T47D (cell line): Measurements from ENCODE around the gene DYNLRB1.

Source experiments
- DNase-seq, 2 experiments: peaks; one replicate each; pipeline versions ENCODE4 v3.0.0 to v3.0.0-alpha.2; 2011 to 2012; ENCODE audit warnings: low read depth in 1 of 2, low spot score in 1 of 2
- JUND ChIP-seq: IDR thresholded peaks from 2 replicates; pipeline ENCODE4 v1.6.1; 2012; ENCODE audit warnings: low read depth
- in situ Hi-C: cut with HindIII; loops from 2 replicates; pipeline ENCODE4 v1.10.0; 2016; ENCODE audit warnings: low sequenced_read_pairs, low pct_unique_long_range_greater_than_20kb

DYNLRB1 gene

DNA sequence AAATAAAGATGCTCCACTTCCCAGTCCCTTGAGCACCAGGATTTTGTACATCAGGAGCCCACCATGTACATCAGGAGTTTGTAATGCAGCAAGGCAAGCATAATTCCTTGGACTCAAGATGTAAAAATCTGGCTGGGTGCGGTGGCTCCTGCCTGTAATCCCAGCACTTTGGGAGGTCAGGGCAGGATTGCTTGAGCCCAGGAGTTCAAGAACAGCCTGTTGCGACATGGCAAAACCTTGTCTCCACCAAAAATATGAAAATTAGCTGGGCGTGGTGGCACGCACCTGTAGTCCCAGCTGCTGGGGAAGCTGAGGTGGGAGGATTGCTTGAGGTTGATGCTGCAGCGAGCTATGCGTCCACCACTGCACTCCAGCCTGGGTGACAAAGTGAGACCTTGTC lies 26.2 kb downstream of the DYNLRB1 start:
- in situ Hi-C loops: no loop called here
- no peak for TF ChIP-seq JUND
- DNase-seq: no peak

DNA sequence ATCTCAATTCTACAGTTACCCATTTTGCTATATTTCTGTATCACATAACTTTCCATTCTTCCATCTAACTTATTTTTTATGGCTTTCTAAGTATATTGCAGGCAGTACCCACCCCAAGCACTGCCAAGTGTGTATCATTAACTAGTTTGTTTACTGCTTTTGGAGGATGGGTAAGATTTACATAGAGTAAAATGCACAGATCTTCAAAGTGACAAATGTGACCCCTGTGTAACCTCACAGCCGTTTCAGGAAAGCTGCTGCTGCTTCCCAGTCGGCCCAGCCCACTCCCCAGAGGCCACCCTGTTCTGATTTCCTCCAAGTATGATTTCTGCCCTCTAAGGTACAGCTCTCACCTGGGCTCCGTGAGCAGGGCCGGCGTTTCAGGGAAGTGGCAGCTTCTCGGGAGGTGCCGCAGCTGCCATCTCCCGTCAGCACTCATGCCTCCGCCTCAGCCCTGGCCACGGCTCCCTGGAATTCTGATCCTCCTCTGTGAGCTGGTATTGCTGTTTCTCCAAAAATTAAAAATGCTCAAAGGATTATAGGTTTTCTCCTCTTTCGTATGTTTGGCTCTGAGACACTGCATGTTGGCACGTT lies 27.3 kb downstream of the DYNLRB1 start:
- no peak for TF ChIP-seq JUND
- in situ Hi-C loops: no loop called here
- DNase-seq: no peak

DNA sequence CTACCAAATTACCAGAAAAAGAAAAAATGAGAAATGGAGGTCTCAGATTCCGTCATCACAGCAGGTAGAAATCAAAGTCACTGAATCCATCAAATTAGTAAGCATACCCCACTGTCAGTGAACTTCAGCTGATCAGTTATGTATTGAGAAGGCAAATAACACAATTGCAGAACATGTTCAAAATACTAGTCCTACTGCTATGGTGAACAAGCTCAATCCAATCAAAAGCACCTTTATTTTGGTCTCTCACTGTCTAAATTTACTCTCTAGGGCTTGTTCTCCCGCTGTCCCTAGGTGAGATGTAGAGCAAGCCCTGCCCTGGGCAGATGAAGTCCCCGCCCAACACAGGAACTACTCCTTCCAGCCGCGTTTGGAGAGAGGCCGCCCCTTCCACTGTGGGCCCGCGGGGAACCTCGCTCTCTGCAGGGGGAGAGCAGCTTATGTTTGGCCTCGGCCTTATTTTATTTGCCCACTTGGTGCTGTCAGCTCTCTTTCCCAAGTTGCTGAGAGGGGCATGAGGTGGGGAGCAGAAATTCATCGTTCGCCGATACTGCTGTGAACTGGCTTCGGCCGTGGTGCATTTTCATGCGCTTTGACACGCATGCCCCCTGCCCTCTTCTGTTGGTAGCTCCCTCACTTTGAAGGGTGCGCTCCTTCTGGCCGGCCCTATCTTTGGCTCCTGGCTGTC lies 28.0 kb downstream of the DYNLRB1 start:
- TF ChIP-seq JUND: no peak
- no peak for DNase-seq
- in situ Hi-C loops: no loop called here

DNA sequence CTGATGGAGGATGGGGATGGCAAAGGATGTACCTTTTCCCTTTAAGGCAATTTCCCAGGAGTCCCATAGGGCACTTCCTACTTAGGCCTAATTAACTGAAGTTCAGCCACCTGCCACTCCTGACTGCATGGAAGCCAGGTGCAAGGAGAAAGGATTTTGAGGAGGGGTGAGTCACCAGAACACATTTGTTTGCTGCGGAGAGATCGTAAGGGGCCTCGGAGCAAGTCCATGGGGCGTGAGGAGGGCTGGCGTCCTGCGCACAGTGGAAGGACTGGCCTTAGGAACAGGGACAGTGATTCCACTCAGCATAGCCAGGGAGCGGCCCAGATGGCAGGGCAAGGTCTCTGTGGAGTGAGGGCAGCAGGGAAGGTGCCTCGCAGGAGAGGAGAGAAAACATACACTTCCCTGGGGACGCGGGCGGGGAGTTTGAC lies 30.5 kb downstream of the DYNLRB1 start:
- in situ Hi-C loops: no loop called here
- TF ChIP-seq JUND: no peak
- no peak for DNase-seq

DNA sequence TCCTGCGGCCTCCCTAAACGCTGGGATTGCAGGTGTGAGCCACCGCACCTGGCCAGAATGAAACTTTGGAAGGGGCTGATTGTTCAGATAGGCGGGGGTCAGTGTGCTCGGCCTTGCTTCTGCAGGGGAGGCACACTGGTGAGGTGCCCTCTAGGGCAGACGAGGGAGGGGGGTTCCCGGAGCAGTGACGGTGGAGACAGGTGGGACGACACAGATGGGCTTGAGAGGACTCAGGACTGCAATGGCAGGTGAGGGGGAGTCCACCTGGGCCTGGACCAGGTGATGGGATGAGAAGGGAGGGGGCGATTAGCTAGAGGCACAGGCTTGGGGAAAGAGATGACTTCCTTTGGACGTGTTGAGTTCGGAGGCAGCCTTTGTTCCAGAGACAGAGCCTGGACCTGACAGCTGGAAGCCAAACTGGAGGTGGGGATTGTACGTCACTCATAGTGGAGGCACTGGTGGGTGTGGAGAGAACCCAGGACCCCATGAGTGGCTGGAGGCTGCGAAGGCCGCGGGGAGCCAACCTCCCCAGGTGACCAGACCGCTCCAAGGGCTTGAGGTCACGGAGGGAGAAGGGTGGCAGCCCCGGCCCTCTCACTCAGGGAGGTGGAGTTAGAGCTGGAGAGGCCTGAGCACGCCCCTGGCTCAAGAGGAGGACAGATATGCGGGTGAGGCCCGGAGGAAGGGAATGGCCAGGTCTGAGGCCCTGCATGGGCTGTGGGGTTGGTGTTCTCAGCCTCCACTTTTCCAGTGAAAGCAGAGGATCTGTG lies 31.8 kb downstream of the DYNLRB1 start:
- TF ChIP-seq JUND: no peak
- in situ Hi-C loops: no loop called here

DNA sequence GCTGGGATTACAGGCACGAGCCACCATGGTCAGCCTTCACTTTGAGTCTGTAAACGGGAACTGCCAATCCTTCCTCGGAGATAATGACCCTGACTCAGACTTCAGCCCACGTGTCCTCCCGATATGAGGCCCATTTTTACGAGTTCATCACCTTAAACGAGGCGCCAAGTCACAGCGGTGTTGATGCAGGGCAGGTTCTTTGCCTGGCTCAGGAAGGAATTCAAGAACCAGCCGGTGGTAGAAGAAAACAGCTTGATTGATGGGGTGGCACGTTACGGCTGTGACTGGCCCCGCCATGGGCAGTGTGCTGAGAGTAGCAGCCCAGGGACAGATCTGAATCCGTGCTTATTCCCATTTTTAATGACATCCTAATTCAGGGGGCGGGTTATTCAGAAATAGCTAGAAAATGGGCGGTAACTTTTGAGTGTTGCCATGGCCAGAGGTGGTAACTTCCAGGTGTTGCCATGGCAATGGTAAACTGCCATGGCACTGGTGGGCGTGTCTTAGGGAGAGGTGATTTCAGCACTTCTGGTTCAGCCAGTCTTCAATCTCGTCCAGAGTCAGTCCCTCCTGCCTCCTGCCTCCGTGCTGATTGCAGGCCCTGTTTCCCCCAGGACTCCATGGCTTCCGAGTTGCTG lies 33.2 kb downstream of the DYNLRB1 start:
- peak in 1 of 2 experiments; percentile 71 for DNase-seq
- TF ChIP-seq JUND: no peak

More for the DNA sequence above, 31.8 kb downstream of the DYNLRB1 start:
- no peak for DNase-seq

DNA sequence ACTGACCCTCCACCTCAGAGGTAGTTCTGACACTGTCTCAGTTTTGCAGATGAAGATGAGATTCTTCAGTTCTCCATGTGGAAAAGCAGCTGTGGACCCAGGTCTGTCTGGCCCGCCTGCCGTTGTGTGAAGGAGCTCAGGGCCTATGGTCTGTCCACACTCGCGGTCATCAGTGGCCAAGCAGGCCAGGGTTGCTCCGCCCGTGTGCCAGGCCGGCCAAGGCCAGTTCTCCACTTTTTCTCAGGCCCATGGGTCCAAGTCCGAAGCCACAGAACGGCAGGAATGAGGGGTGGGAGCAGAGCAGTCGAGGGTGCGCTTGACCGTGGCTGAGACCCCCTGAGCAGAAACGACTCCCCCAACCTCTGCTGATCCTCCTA lies 33.7 kb downstream of the DYNLRB1 start:
- DNase-seq: no peak
- in situ Hi-C loops: no loop called here
- no peak for TF ChIP-seq JUND

More for the DNA sequence above, 33.2 kb downstream of the DYNLRB1 start:
- in situ Hi-C loops: no loop called here

DNA sequence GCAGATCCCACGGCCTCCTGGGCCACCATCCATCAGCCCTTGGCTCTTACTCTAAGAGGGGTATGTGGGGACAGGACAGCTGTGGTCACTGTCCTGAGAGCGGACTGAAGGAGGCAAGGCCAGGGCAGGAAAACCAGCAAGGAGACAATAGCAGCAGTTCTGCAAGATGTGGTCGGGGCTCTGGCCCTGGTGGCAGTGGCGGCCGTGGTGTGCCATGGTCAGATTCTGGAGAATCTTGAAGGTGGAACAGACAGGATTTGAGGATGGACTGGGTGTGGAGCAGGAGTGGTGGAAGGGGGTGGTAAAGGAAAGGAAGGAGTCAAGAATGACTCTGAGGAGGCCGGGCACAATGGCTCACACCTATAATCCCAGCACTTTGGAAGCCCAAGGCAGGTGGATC lies 36.3 kb downstream of the DYNLRB1 start:
- TF ChIP-seq JUND: no peak
- in situ Hi-C loops: no loop called here
- no peak for DNase-seq

DNA sequence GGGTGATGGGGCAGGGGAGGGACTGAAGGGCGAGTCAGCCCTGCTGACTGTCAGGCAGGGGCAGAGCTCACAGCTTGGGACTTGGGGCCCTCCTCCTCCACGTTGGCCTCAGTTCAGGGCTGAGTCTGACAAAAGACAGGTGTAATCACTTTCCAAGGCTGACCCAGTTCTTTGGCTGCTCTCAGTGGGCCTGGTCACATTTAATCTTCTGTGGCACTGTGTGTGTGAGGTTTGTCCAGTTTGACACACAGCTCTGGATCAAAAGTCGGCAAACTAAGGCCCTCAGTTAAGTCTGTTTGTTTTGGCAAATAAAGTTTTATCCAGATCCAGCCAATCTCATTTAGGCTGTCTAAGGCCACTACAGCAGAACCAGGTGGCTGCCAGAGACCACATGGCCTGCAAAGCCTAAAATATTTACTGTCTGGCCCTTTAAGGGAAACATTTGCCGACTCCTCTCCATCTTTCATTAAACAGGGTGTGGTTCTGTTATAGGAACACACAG lies 37.2 kb downstream of the DYNLRB1 start:
- peak in 1 of 2 experiments; percentile 37 for DNase-seq
- in situ Hi-C loops: no loop called here
- no peak for TF ChIP-seq JUND

DNA sequence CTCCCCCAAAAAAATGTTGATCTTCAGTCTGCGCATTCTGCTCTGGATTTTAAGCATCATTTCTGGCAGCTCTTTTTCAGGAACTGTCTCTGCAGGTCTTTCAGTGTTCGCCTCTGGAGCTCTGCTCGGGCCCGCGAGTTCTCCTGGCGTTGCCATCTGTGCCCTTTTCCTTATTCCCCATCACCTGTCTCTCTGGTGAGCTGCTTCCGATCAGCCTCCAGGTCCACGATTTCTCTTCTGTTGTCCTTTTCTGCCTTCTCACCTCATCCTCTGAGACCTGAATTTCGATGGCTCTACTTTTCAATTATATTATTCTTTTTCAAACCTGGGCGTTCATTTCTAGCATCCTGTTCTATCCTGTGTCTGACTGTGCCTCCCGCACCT lies 41.7 kb downstream of the DYNLRB1 start:
- DNase-seq: no peak
- in situ Hi-C loops: no loop called here
- no peak for TF ChIP-seq JUND

DNA sequence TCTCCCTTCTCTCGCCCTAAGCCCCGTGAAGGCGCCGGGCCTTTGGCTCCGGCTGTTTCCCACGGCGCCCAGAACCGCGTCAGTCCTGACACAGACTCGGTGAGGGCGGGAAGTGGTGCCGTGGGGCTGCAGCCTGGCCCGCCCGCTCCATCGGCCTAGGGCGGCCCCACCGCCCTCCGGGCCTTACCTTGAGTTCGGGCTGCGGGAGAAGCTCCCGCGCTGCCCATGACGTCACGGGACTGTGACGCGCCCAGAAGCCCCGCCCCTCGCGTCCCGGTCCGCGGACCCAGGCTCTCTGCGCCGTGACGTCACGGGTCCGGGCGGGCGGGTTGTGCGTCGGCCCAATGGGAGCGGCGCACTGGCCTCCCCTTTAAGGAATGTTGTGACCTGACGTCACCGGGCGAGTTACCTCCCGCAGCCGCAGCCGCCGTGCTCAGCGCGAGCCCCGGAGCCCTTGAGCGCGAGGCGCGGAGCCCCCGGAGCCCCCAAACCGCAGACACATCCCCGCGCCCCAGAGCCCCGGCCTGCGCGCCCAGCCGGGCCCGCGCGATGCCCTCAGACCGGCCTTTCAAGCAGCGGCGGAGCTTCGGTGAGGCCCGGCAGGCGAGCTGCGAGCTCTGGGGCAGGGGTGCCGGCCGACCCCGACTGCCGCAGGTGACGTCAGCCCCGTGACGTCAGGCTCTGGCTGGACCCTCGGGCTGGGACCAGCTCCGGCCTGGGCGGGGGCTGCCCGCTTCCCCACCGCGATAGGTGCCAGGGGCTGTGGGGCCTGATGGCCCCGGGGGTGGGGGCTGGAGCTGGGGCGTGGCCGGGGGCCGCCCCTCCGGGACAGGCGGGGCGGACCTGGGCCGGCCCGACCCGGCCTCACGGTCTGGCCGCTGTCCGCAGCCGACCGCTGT lies 42.3 kb downstream of the DYNLRB1 start, which contains the start of gene MAP1LC3A:
Gene MAP1LC3A (plus strand): TSS at position 399 of the 899 bp plus-strand sequence. CDS start 151 bp downstream, at position 550.
- DNase-seq: peak in 1 of 2 experiments; percentile 63
- in situ Hi-C loops: no loop called here

More for the DNA sequence above, 42.3 kb downstream of the DYNLRB1 start, which contains the start of gene MAP1LC3A:
- TF ChIP-seq JUND: no peak
